Body of pancreas (tissue), 4 donors: ENCODE measurements around the gene RBM22.

ENCODE experiments used
- POLR2A ChIP-seq, 3 donors: fragments of 450-650 bp; IDR thresholded peaks; one replicate each; pipeline ENCODE4 v1.6.1; 2016; ENCODE audit warnings: antibody characterized with exemption in 3 of 3, mild to moderate bottlenecking in 2 of 3
- TF ChIP-seq, protein P1 (sequence below), 7 experiments: fragments of 450-650 bp in 4 of 7; fragments of 200-600 bp in 3 of 7; sonication (generic) in 3 of 7; IDR thresholded peaks; one replicate each; pipeline ENCODE4 v1.5.1; 2016 to 2019; ENCODE audit warnings: antibody characterized with exemption in 7 of 7

DNA sequence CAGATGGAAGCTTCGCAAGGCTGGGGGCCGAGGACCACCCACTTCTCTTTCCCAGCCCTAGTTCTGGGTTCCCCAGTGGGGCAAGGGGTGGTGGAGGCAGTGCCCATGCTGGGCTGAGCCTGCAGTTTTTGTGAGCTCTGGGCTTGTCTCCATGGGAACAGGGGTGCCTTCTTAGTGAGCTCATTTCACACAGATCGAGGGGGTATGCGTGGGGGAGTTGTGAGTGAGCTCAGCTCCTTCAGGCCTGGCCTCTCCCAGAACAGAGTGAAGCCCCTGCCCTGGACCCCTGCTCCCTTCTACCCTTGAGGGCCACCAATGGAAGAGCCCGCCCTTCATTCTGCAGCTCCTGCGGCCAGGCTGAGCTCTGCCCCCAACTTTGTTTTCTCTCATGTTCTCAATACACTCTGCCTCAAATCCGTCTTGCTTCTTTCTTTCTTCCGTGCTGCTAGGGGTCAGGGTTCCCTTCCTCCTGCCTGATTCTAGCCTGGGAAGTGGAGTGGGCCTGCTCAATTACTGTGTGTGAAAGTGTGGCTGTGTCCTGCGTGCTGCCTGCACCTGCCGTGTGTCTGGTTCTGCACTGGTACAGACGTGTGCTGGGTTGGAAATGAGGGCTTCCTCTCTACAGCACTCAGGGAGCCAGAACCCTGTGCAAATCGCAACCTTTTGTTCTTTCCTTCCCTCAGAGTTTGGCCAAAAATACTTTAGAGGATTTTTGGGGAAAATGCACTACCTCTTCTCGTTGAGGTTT lies 48.8 kb downstream of the RBM22 start:
- TF ChIP-seq, protein P1, sequence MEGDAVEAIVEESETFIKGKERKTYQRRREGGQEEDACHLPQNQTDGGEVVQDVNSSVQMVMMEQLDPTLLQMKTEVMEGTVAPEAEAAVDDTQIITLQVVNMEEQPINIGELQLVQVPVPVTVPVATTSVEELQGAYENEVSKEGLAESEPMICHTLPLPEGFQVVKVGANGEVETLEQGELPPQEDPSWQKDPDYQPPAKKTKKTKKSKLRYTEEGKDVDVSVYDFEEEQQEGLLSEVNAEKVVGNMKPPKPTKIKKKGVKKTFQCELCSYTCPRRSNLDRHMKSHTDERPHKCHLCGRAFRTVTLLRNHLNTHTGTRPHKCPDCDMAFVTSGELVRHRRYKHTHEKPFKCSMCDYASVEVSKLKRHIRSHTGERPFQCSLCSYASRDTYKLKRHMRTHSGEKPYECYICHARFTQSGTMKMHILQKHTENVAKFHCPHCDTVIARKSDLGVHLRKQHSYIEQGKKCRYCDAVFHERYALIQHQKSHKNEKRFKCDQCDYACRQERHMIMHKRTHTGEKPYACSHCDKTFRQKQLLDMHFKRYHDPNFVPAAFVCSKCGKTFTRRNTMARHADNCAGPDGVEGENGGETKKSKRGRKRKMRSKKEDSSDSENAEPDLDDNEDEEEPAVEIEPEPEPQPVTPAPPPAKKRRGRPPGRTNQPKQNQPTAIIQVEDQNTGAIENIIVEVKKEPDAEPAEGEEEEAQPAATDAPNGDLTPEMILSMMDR (IDR thresholded peaks at IDR 0.05), result no peak
- TF ChIP-seq POLR2A (IDR thresholded peaks at IDR 0.05), result no peak
